Measurements from ENCODE around the gene HK1.

DNA sequence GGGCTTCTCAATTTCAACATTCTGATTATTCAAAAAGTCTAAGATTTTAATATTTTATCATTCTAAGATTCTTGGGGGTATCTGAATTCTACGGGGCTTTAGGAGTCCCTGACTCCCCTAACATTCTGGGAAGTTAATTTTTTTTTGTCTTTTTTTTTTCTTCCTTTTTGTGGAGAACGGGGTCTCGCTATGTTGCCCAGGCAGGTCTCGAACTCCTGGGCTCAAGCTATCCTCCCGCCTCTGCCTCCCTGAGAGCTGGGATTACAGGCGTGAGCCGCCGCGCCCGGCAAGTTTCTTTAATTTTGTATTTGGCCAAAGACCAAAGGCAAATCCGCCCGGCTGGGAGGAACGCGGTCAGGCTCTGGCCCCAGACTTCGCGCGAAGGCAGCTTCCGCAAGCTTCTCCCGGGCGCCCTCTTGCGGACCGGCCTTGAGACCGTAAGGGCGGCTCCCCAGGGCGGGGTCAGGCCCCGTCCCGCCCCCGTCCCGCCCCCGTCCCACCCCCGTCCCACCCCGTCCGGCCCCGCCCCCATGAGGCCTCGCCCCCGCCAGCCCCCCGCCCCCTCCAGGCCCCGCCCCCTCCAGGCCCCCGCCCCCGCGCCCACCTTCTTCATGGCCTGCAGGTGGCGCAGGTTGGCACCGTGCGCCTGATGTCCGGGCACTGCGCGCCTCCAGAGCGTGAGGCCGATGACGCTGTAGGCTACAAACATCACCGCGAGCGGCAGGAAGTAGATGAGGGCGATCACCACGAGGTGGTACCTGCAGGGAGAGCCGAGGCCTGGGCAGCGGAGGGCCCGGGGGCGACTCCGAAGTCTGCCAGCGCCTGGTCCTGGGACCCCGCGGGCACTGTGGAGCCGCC lies 130.3 kb downstream of the HK1 start:
- TF ChIP-seq CTCF (IDR thresholded peaks at IDR 0.05) (peak; percentile 91), EZH2 (IDR thresholded peaks at IDR 0.05; ENCODE audit: borderline replicate concordance, insufficient read depth, low read depth, low read length, poor library complexity, severe bottlenecking) (no peak)
